Measurements from ENCODE around the gene SULT4A1. TPM values are rescaled to one million over a fixed set of nuclear protein-coding genes. Genes with fewer than 3 reads are reported as not detected.
"Not testable (repeated sequence)": the region's sequence is repeated elsewhere in the genome, so short reads cannot be mapped to it uniquely, and the experiment has no call there.

The SULT4A1 gene
- total RNA-seq, 1 donor from 2014 or later: 1.7 TPM

- no peak for DNase-seq (ENCODE audit: low spot score)
Measured at GRCh38 chr22:43887391-43887790, 25.1 kb upstream of the SULT4A1 start.

GRCh38 chr22:43886231-43886630 lies 23.9 kb upstream of the SULT4A1 start:
- DNase-seq (ENCODE audit: low spot score): no peak

- DNase-seq (ENCODE audit: low spot score): no peak
Measured at GRCh38 chr22:43885786-43886185, 23.5 kb upstream of the SULT4A1 start.

- no peak for DNase-seq (ENCODE audit: low spot score)
Measured at GRCh38 chr22:43885319-43885671, 23.0 kb upstream of the SULT4A1 start.

GRCh38 chr22:43884600-43885318 lies 22.4 kb upstream of the SULT4A1 start:
- DNase-seq (ENCODE audit: low spot score): no peak

- no peak for DNase-seq (ENCODE audit: low spot score)
Measured at GRCh38 chr22:43883719-43884415, 21.6 kb upstream of the SULT4A1 start.

- DNase-seq (ENCODE audit: low spot score): no peak
Measured at GRCh38 chr22:43883012-43883661, 20.8 kb upstream of the SULT4A1 start.

GRCh38 chr22:43882122-43882767 lies 19.9 kb upstream of the SULT4A1 start:
- DNase-seq (ENCODE audit: low spot score): peak; percentile 84

- DNase-seq (ENCODE audit: low spot score): peak; percentile 84
Measured at GRCh38 chr22:43881091-43882061, 19.1 kb upstream of the SULT4A1 start.

- DNase-seq (ENCODE audit: low spot score): peak; percentile 75
Measured at GRCh38 chr22:43880541-43880991, 18.3 kb upstream of the SULT4A1 start.

- peak; percentile 76 for DNase-seq (ENCODE audit: low spot score)
Measured at GRCh38 chr22:43879901-43880540, 17.7 kb upstream of the SULT4A1 start.

- DNase-seq (ENCODE audit: low spot score): peak; percentile 59
Measured at GRCh38 chr22:43878831-43879550, 16.7 kb upstream of the SULT4A1 start.

GRCh38 chr22:43878079-43878795 lies 15.9 kb upstream of the SULT4A1 start:
- DNase-seq (ENCODE audit: low spot score): peak; percentile 49

- DNase-seq (ENCODE audit: low spot score): peak; percentile 65
Measured at GRCh38 chr22:43876866-43877509, 14.7 kb upstream of the SULT4A1 start.

GRCh38 chr22:43869799-43870198 lies 7.5 kb upstream of the SULT4A1 start:
- DNase-seq (ENCODE audit: low spot score): no peak

- DNase-seq (ENCODE audit: low spot score): not testable (repeated sequence)
Measured at GRCh38 chr22:43869001-43869400, 6.7 kb upstream of the SULT4A1 start.

- DNase-seq (ENCODE audit: low spot score): peak; percentile 85
Measured at GRCh38 chr22:43867839-43868635, 5.7 kb upstream of the SULT4A1 start.

Data from mesenteric fat pad (tissue), 1 donor.